ENCODE measurements around the gene ABI1. TPM values are rescaled to one million over a fixed set of nuclear protein-coding genes. Genes with fewer than 3 reads are reported as not detected.

ABI1 gene
- total RNA-seq, 2 donors from 2014 or later, result 40.6 to 42.2 TPM

GRCh38 chr10:26741368-26741767 lies 119.4 kb downstream of the ABI1 start:
- Histone ChIP-seq H3K4me3 (ENCODE audit: low read length) (no peak overlapping the region), H3K9me3 (ENCODE audit: control insufficient read depth, low read length) (no peaks in the 10 kb centered on the region), H3K27me3 (ENCODE audit: control insufficient read depth, insufficient read depth, low read length, poor library complexity, severe bottlenecking) (peaks cover 7% of the 10 kb centered on the region), H3K36me3 (ENCODE audit: control insufficient read depth, insufficient read depth, low read length) (peaks cover 91% of the 10 kb centered on the region), H3K27ac (ENCODE audit: low read depth, low read length) (no peak overlapping the region), H3K9ac (ENCODE audit: extremely low read depth, low read length, poor library complexity, severe bottlenecking) (no peak overlapping the region), H3K4me1 (ENCODE audit: control insufficient read depth, insufficient read depth, low read length) (no peaks in the 10 kb centered on the region)
- no peak for TF ChIP-seq CTCF (conservative IDR thresholded peaks at IDR 0.05)
- Mint-ChIP-seq H3K9me3 (no peaks in the 10 kb centered on the region), H3K4me3 (no peak overlapping the region), H3K4me1 (no peaks in the 10 kb centered on the region), H3K27ac (no peak overlapping the region), H3K36me3 (ENCODE audit: low read depth) (peaks cover 63% of the 10 kb centered on the region), H3K27me3 (ENCODE audit: insufficient read depth) (no peaks in the 10 kb centered on the region)
- 94 to 98% methylated on average over 2 to 4 of the region's 4 CpGs for WGBS, 2 experiments (ENCODE audit: insufficient coverage in 1 of 2, insufficient read length in 1 of 2)
- DNase-seq, result no peak

DNA sequence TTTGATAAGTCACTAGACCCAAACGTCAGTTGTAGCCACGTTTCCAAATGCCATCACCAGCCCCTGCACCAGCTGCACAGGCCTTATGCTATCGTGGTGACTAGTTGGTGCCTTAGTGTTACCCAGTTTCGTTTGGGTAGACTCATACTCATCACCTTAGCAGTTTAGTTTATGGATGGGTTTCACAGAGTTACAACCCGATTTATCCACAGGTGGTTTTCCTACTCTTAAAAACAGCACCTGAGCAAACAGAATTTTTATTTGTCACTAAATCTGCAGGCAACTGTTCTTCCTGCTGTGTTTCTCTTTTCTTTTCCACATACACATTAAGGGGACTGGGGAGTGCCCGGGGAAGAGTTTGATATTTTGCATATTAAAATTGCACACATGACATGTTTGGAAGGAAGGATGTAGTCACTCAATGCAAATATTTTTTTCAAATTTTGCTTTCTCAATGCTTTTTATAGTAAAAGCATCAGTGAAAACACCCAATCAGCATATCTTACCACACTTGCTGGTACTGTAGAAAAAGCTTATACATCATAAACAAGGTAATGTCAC lies 121.6 kb downstream of the ABI1 start:
- no peak overlapping the region for H3K4me3 ChIP-seq (ENCODE audit: low read length)
- H3K36me3 ChIP-seq (ENCODE audit: control insufficient read depth, insufficient read depth, low read length), result peaks cover 84% of the 10 kb centered on the region
- no peaks in the 10 kb centered on the region for H3K9me3 ChIP-seq (ENCODE audit: control insufficient read depth, low read length)
- WGBS, 2 experiments (ENCODE audit: insufficient coverage in 1 of 2, insufficient read length in 1 of 2), result 91 to 100% methylated on average over 2 to 5 of the region's 6 CpGs
- Mint-ChIP-seq H3K27me3 (ENCODE audit: insufficient read depth) (no peaks in the 10 kb centered on the region), H3K4me1 (peaks cover 15% of the 10 kb centered on the region), H3K36me3 (ENCODE audit: low read depth) (peaks cover 58% of the 10 kb centered on the region), H3K27ac (peak overlapping the region; percentile 38), H3K4me3 (no peak overlapping the region), H3K9me3 (no peaks in the 10 kb centered on the region)
- H3K4me1 ChIP-seq (ENCODE audit: control insufficient read depth, insufficient read depth, low read length), result peaks cover 14% of the 10 kb centered on the region
- no peak for TF ChIP-seq CTCF (conservative IDR thresholded peaks at IDR 0.05)
- H3K27me3 ChIP-seq (ENCODE audit: control insufficient read depth, insufficient read depth, low read length, poor library complexity, severe bottlenecking), result peaks cover 12% of the 10 kb centered on the region
- H3K27ac ChIP-seq (ENCODE audit: low read depth, low read length), result no peak overlapping the region
- H3K9ac ChIP-seq (ENCODE audit: extremely low read depth, low read length, poor library complexity, severe bottlenecking), result no peak overlapping the region
- no peak for DNase-seq

DNA sequence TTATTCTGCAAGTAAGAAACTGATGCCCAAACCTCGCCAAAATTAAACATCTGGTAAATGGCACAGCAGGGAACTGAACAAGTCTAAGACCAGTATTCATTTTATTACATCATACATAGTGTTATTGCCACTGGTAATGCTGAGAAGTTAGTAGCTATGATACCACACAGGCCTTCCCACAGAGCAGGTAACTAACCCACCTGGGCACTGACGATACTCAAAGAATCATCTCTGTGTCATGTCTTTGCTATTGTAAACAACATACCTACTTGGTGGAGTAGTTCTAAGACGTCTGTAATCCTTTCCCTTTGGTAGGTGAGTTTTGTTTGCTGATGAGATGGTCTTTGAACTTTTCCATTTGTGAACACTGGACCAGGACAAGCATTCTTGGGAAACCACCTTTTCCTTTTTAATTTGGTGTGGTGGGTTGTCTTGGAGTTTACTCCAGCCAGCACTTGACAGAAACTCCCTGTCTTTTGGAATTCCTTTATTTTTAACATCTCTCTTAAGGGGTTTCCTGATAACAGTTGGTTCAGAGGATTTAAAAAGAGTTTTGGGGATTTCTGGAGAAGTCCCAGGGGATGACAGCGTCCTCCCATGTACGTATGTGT lies 122.4 kb downstream of the ABI1 start:
- TF ChIP-seq CTCF (conservative IDR thresholded peaks at IDR 0.05), result no peak
- Histone ChIP-seq H3K27me3 (ENCODE audit: control insufficient read depth, insufficient read depth, low read length, poor library complexity, severe bottlenecking) (peaks cover 12% of the 10 kb centered on the region), H3K36me3 (ENCODE audit: control insufficient read depth, insufficient read depth, low read length) (peaks cover 82% of the 10 kb centered on the region), H3K9ac (ENCODE audit: extremely low read depth, low read length, poor library complexity, severe bottlenecking) (no peak overlapping the region), H3K4me1 (ENCODE audit: control insufficient read depth, insufficient read depth, low read length) (peaks cover 14% of the 10 kb centered on the region), H3K9me3 (ENCODE audit: control insufficient read depth, low read length) (no peaks in the 10 kb centered on the region), H3K27ac (ENCODE audit: low read depth, low read length) (no peak overlapping the region), H3K4me3 (ENCODE audit: low read length) (no peak overlapping the region)
- no peak for DNase-seq
- H3K4me3 Mint-ChIP-seq, result no peak overlapping the region
- no peak overlapping the region for H3K27ac Mint-ChIP-seq
- peaks cover 22% of the 10 kb centered on the region for H3K4me1 Mint-ChIP-seq
- no peaks in the 10 kb centered on the region for H3K27me3 Mint-ChIP-seq (ENCODE audit: insufficient read depth)
- WGBS, 2 experiments (ENCODE audit: insufficient coverage in 1 of 2, insufficient read length in 1 of 2), result 92% methylated on average over 4 of the region's 5 CpGs; no CpG with 5 or more reads in 1 of the 2 experiments
- no peaks in the 10 kb centered on the region for H3K9me3 Mint-ChIP-seq
- peaks cover 53% of the 10 kb centered on the region for H3K36me3 Mint-ChIP-seq (ENCODE audit: low read depth)

Data from endodermal cell (in vitro differentiated cells).